Uterus (tissue), 4 donors: Measurements from ENCODE around the gene RGS1. TPM values are rescaled to one million over a fixed set of nuclear protein-coding genes. Genes with fewer than 3 reads are reported as not detected.
A peak's percentile ranks its signal among the peaks of the same experiment; 100 is the strongest.

ENCODE experiments used
- DNase-seq, 2 donors: peaks; one replicate each; pipeline ENCODE4 v3.0.0-alpha.2; 2019 to 2020
- H3K27ac ChIP-seq, 2 donors: fragments of 200-600 bp; sonication (generic); 1 replicate in 1 of 2; 2 replicates in 1 of 2; pipeline ENCODE4 v1.5.1; 2016 to 2018
- H3K27me3 ChIP-seq, 2 donors: fragments of 200-600 bp; sonication (generic); one replicate each; pipeline ENCODE4 v1.5.1; 2018 to 2019; ENCODE audit warnings: control low read depth in 1 of 2
- H3K36me3 ChIP-seq, 2 donors: fragments of 200-600 bp; sonication (generic); one replicate each; pipeline ENCODE4 v1.5.1; 2019; ENCODE audit warnings: control low read depth in 1 of 2
- H3K4me1 ChIP-seq, 2 donors: fragments of 200-600 bp; sonication (generic); one replicate each; pipeline ENCODE4 v1.5.1; 2018 to 2019; ENCODE audit warnings: control low read depth in 1 of 2
- H3K4me3 ChIP-seq, 2 donors: fragments of 200-600 bp; sonication (generic); 1 replicate in 1 of 2; 2 replicates in 1 of 2; pipeline ENCODE4 v1.5.1; 2018 to 2019; ENCODE audit warnings: mild to moderate bottlenecking in 1 of 2
- H3K9me3 ChIP-seq, 2 donors: fragments of 200-600 bp; sonication (generic); one replicate each; pipeline ENCODE4 v1.5.1; 2019; ENCODE audit warnings: control low read depth in 1 of 2
- POLR2A ChIP-seq, 2 donors: fragments of 450-650 bp; IDR thresholded peaks; one replicate each; pipeline ENCODE4 v1.6.1; 2016; ENCODE audit warnings: antibody characterized with exemption in 2 of 2, mild to moderate bottlenecking in 1 of 2, moderate library complexity in 1 of 2
- intact Hi-C: fragments of 100-400 bp; cut with DNase I; formaldehyde crosslinking; loops from one replicate; pipeline ENCODE4 v1.15.1; 2023; ENCODE audit warnings: low total_unique reads
- total RNA-seq, 4 donors: library from RNA; depleted of rRNA in 3 of 4; stranded (reverse); fragments of >200 nt in 3 of 4; gene quantifications; one replicate each; pipeline versions ENCODE4 v1.1.0 to v1.2.4, GENCODE V29; 2014 to 2023
- TF ChIP-seq, protein P1 (sequence below), 4 experiments: fragments of 200-600 bp in 2 of 4; fragments of 450-650 bp in 2 of 4; sonication (generic) in 2 of 4; IDR thresholded peaks; one replicate each; pipeline ENCODE4 v1.5.1; 2016 to 2019; ENCODE audit warnings: antibody characterized with exemption in 4 of 4, mild to moderate bottlenecking in 2 of 4, moderate library complexity in 1 of 4
- donor health status: DM: yes; HTN: yes; CAD: no.

The RGS1 gene
- total RNA-seq, 4 donors from 2014 or later: 10.7 to 31.5 (median 23.7) TPM

DNA sequence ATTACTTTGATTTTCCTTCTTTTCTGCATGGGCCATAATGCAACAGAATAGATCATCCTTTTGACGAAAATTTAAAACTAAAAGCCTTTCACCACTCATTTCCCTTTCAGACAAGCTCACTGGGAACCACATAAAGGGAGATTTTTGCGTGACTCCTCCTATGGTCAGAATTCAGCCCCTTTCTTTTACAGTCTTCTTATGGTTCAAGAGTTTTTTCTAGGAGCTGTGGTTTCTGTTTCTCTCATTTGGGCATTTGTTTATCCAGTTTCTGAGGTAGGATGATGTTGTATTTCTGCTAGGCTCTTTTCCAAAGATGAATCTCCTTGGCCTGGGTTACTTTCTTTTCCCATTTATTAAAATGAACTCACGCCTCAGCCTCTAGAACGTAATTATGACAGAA, 16.9 kb downstream of the RGS1 start:
- H3K27me3 ChIP-seq: no peaks in the 10 kb centered on the region
- intact Hi-C loops: no loop called here
- no peaks in the 10 kb centered on the region for H3K36me3 ChIP-seq
- peaks cover 0 to 10% of the 10 kb centered on the region in 2 donors for H3K4me1 ChIP-seq
- DNase-seq: no peak
- peak overlapping the region; percentile 73 to 94 for H3K27ac ChIP-seq
- TF ChIP-seq, protein P1, sequence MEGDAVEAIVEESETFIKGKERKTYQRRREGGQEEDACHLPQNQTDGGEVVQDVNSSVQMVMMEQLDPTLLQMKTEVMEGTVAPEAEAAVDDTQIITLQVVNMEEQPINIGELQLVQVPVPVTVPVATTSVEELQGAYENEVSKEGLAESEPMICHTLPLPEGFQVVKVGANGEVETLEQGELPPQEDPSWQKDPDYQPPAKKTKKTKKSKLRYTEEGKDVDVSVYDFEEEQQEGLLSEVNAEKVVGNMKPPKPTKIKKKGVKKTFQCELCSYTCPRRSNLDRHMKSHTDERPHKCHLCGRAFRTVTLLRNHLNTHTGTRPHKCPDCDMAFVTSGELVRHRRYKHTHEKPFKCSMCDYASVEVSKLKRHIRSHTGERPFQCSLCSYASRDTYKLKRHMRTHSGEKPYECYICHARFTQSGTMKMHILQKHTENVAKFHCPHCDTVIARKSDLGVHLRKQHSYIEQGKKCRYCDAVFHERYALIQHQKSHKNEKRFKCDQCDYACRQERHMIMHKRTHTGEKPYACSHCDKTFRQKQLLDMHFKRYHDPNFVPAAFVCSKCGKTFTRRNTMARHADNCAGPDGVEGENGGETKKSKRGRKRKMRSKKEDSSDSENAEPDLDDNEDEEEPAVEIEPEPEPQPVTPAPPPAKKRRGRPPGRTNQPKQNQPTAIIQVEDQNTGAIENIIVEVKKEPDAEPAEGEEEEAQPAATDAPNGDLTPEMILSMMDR (IDR thresholded peaks at IDR 0.05): no peak
- TF ChIP-seq POLR2A (IDR thresholded peaks at IDR 0.05): no peak
- no peak overlapping the region for H3K4me3 ChIP-seq
- no peaks in the 10 kb centered on the region for H3K9me3 ChIP-seq

DNA sequence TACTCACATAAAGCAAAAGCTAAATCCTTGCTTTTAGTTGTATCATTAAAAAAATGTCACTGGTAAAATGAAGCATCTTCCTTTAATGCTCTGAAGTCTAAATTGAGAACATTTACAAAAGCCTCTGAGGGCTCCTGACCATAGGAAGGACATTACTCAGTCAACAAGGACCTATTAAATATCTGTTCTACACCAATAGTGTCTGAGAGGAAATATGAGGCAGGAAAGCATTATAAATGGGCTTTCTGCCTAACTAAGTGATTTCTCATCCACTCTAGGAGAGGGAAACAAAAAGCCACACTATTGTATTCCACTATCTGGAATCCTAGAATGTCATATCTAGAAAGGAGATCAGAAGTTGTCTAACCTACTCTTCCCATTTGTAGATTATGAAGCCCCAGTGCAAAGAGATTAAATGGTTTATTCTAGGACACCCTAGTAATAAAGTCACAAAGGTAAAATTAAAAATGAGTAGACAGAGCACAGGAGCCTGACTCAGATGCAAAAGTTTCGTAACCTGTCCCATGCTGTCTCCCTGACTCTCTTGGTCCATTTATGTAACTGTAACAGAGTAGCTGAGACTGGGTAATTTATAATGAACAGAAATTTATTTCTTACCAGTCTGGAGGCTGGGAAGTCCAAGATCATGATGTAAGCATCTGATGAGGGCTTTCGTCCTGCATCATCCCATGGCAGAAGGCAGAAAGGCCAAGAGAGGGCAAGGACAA, 17.6 kb downstream of the RGS1 start:
- Histone ChIP-seq H3K36me3 (no peaks in the 10 kb centered on the region), H3K9me3 (no peaks in the 10 kb centered on the region), H3K4me1 (peaks cover 0 to 10% of the 10 kb centered on the region in 2 donors), H3K27ac (peak overlapping the region; percentile 73 to 94), H3K27me3 (no peaks in the 10 kb centered on the region), H3K4me3 (no peak overlapping the region)
- intact Hi-C loops: no loop called here
- DNase-seq: peak in 1 of 2 donors; percentile 27
- TF ChIP-seq POLR2A (IDR thresholded peaks at IDR 0.05): no peak
- TF ChIP-seq, protein P1 (IDR thresholded peaks at IDR 0.05): no peak

DNA sequence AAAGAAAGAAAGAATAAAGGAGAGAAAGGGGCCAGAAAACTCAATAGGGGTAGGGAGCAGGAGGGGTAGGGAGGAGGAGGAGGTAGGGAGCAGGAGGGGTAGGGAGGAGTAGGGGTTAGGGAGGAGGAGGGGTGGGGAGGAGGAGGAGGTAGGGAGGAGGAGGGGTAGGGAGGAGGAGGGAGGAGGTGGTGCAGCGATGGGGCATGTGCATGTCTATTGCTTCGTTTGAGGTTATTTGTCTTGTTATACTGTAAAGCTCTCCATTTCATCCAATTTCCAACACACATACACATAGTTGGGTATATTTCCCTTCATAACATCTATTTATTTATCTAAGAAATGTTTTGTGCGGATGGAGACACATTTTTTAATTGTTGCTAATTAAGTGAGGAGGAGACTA, 19.7 kb downstream of the RGS1 start:
- intact Hi-C loops: no loop called here
- peaks cover 0 to 10% of the 10 kb centered on the region in 2 donors for H3K4me1 ChIP-seq
- TF ChIP-seq, protein P1 (IDR thresholded peaks at IDR 0.05): no peak
- no peak for TF ChIP-seq POLR2A (IDR thresholded peaks at IDR 0.05)
- no peaks in the 10 kb centered on the region for H3K9me3 ChIP-seq
- H3K36me3 ChIP-seq: no peaks in the 10 kb centered on the region
- H3K27ac ChIP-seq: no peak overlapping the region
- DNase-seq: no peak
- H3K27me3 ChIP-seq: no peaks in the 10 kb centered on the region
- H3K4me3 ChIP-seq: no peak overlapping the region

DNA sequence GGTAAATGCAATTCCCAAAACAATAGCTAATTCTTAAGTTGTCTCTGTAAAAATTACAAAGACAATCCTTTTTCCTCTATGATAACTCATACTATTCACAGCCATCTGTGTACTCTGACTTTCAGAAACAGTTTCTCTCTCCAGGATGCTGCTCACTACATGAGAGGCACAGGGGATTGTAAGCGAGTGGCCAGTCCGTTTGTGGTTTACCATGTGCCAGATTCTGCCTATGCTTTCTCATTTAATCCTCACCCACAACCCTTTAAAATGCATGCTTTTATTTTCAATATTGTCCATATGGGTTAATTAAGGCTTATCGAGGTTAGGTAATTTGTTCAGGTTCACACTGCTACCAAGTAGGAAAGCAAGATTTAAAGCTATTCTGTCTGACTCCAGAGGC, 23.0 kb downstream of the RGS1 start:
- Histone ChIP-seq H3K36me3 (no peaks in the 10 kb centered on the region), H3K9me3 (no peaks in the 10 kb centered on the region), H3K27ac (no peak overlapping the region), H3K4me3 (no peak overlapping the region), H3K27me3 (no peaks in the 10 kb centered on the region), H3K4me1 (peaks cover 0 to 4% of the 10 kb centered on the region in 2 donors)
- no peak for TF ChIP-seq POLR2A (IDR thresholded peaks at IDR 0.05)
- TF ChIP-seq, protein P1 (IDR thresholded peaks at IDR 0.05): no peak
- intact Hi-C loops: no loop called here
- DNase-seq: no peak

DNA sequence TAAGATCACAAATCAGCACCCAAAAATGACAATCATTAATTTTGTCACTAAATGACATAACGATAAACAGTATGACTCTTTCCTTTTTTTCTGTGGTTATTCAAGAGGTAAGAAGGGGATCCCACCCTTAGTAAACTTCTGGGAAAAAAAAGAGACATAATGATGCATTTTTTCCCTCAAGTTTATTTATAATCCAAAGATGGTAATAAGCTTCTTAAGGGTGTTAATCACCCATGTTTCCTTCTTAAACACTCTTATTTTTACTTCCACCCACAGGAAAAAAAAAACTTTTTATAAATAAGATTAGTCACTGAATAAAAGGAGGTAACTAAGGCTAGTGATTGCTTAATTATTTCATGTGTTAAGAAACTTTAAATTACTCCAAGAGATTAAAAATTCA, 24.7 kb downstream of the RGS1 start:
- intact Hi-C loops: no loop called here
- no peaks in the 10 kb centered on the region for H3K36me3 ChIP-seq
- no peak overlapping the region for H3K4me3 ChIP-seq
- H3K9me3 ChIP-seq: no peaks in the 10 kb centered on the region
- H3K27ac ChIP-seq: no peak overlapping the region
- no peaks in the 10 kb centered on the region for H3K27me3 ChIP-seq
- no peak for DNase-seq
- H3K4me1 ChIP-seq: no peaks in the 10 kb centered on the region
- TF ChIP-seq, protein P1 (IDR thresholded peaks at IDR 0.05): no peak
- no peak for TF ChIP-seq POLR2A (IDR thresholded peaks at IDR 0.05)
